OCI-LY7 (cell line): ENCODE data around the gene DNAL4. TPM values are rescaled to one million over a fixed set of nuclear protein-coding genes. Genes with fewer than 3 reads are reported as not detected.

ENCODE experiments used
- BruUV-seq: library from RNA; stranded (reverse); fragments of 400-500 nt; replicated peaks from 2 replicates; lab custom pipeline; 2021; lab: Mats Ljungman, UMichigan
- CTCF ChIA-PET: fragments of 300-600 bp; sonication (Branson Sonifier 250); formaldehyde crosslinking; loops from one replicate; lab custom pipeline; 2022; ENCODE audit warnings: antibody characterized with exemption; ENCODE audit not compliant: unreplicated experiment; lab: Charles Lee
- POLR2A ChIA-PET: fragments of 300-600 bp; sonication (Branson Sonifier 250); formaldehyde crosslinking; loops from one replicate; lab custom pipeline; 2022; ENCODE audit warnings: antibody characterized with exemption; lab: Charles Lee
- DNase-seq: peaks from one replicate; pipeline ENCODE4 v3.0.0-alpha.2; 2015; ENCODE audit warnings: low spot score
- H2AFZ ChIP-seq: fragments of 200-600 bp; sonication (generic), shearing (Covaris generic); 2 replicates; pipeline ENCODE4 v1.6.1; 2014; ENCODE audit warnings: mild to moderate bottlenecking, antibody characterized with exemption, low read length, moderate library complexity
- H3K27ac ChIP-seq: fragments of 200-600 bp; sonication (generic); 2 replicates; pipeline ENCODE4 v1.5.1; 2014; ENCODE audit warnings: mixed run types, low read depth, mild to moderate bottlenecking, moderate library complexity, low read length, inconsistent platforms; ENCODE audit not compliant: poor library complexity, severe bottlenecking
- H3K36me3 ChIP-seq: fragments of 200-600 bp; sonication (generic); 2 replicates; pipeline ENCODE4 v1.6.1; 2014; ENCODE audit warnings: mild to moderate bottlenecking, antibody characterized with exemption, low read length, moderate library complexity, mixed read lengths; ENCODE audit not compliant: insufficient read depth
- H3K4me1 ChIP-seq: fragments of 200-600 bp; sonication (generic); 2 replicates; pipeline ENCODE4 v1.5.1; 2014; ENCODE audit warnings: mild to moderate bottlenecking, low read length; ENCODE audit not compliant: insufficient read depth, poor library complexity, severe bottlenecking
- H3K4me2 ChIP-seq: fragments of 200-600 bp; sonication (generic); 2 replicates; pipeline ENCODE4 v1.6.1; 2014; ENCODE audit warnings: mild to moderate bottlenecking, low read length
- H3K4me3 ChIP-seq: fragments of 200-600 bp; sonication (generic); 2 replicates; pipeline ENCODE4 v1.5.1; 2014; ENCODE audit warnings: mild to moderate bottlenecking, low read depth, low read length; ENCODE audit not compliant: poor library complexity, severe bottlenecking
- H3K79me2 ChIP-seq: fragments of 200-600 bp; sonication (generic); 2 replicates; pipeline ENCODE4 v1.6.1; 2016; ENCODE audit warnings: low read depth, mild to moderate bottlenecking, low read length, moderate library complexity, mixed read lengths; ENCODE audit not compliant: insufficient read depth
- H3K9me2 ChIP-seq: fragments of 200-600 bp; sonication (generic); 2 replicates; pipeline ENCODE4 v1.6.1; 2016; ENCODE audit warnings: mild to moderate bottlenecking, low read length, mixed read lengths; ENCODE audit not compliant: insufficient read depth
- H3K9me3 ChIP-seq: fragments of 200-600 bp; sonication (generic); 2 replicates; pipeline ENCODE4 v1.6.1; 2014; ENCODE audit warnings: mild to moderate bottlenecking, mixed run types, low read length, mixed read lengths
- H4K20me1 ChIP-seq: fragments of 200-600 bp; sonication (generic); 2 replicates; pipeline ENCODE4 v1.6.1; 2014; ENCODE audit warnings: mild to moderate bottlenecking, antibody characterized with exemption, low read length, moderate library complexity, mixed read lengths; ENCODE audit not compliant: insufficient read depth
- CTCF ChIP-seq: fragments of 200-600 bp; sonication (generic); conservative IDR thresholded peaks from 2 replicates; pipeline ENCODE4 v1.5.1; 2014; ENCODE audit warnings: mild to moderate bottlenecking, antibody characterized with exemption, low read length, moderate library complexity, mixed read lengths
- EZH2phosphoT487 ChIP-seq: fragments of 200-600 bp; sonication (generic); IDR thresholded peaks from 2 replicates; pipeline ENCODE4 v1.6.1; 2018; ENCODE audit warnings: low read depth, borderline replicate concordance, mild to moderate bottlenecking, mixed run types, antibody characterized with exemption, low read length, moderate library complexity, mixed read lengths
- intact Hi-C: fragments of 100-400 bp; cut with micrococcal nuclease; formaldehyde crosslinking; loops from one replicate; pipeline ENCODE4 v1.10.0; 2022; ENCODE audit not compliant: unreplicated experiment
- total RNA-seq, 2 experiments: library from RNA; depleted of rRNA in 1 of 2; stranded (reverse); fragments of >200 nt in 1 of 2; shearing (Covaris generic) in 1 of 2; gene quantifications; 2 replicates each; pipeline ENCODE4 v1.2.3, GENCODE V29; 2014 to 2022

Gene DNAL4
- total RNA-seq, 2 experiments from 2014 or later, result 6.6 to 7.1 TPM

GRCh38 chr22:38739300-38740055, 54.5 kb downstream of the DNAL4 start:
- no peak for TF ChIP-seq CTCF
- no peak for TF ChIP-seq EZH2phosphoT487
- no TSS peak for BruUV-seq
- no peaks in the 10 kb centered on the region for H3K79me2 ChIP-seq
- no peaks in the 10 kb centered on the region for H4K20me1 ChIP-seq
- ChIA-PET CTCF (no interaction called here), POLR2A (interaction anchor here (0.6 kb wide), 1 partner anchor 18 kb away, joined by 5 read pairs; no protein-coding TSS in a partner anchor)
- H3K4me1 ChIP-seq, result no peaks in the 10 kb centered on the region
- no peak overlapping the region for H3K4me3 ChIP-seq
- DNase-seq, result no peak
- no peak overlapping the region for H2AFZ ChIP-seq
- no peak overlapping the region for H3K4me2 ChIP-seq
- H3K9me3 ChIP-seq, result no peaks in the 10 kb centered on the region
- intact Hi-C loops, result no loop called here
- no peak overlapping the region for H3K27ac ChIP-seq
- H3K9me2 ChIP-seq, result no peaks in the 10 kb centered on the region
- H3K36me3 ChIP-seq, result peaks cover 94% of the 10 kb centered on the region

GRCh38 chr22:38738475-38739070, 55.4 kb downstream of the DNAL4 start:
- H3K4me2 ChIP-seq, result no peak overlapping the region
- H2AFZ ChIP-seq, result no peak overlapping the region
- H3K79me2 ChIP-seq, result no peaks in the 10 kb centered on the region
- no peaks in the 10 kb centered on the region for H3K4me1 ChIP-seq
- intact Hi-C loops, result no loop called here
- H3K27ac ChIP-seq, result no peak overlapping the region
- H3K4me3 ChIP-seq, result no peak overlapping the region
- no peaks in the 10 kb centered on the region for H3K9me3 ChIP-seq
- no peaks in the 10 kb centered on the region for H4K20me1 ChIP-seq
- no peak for DNase-seq
- H3K9me2 ChIP-seq, result no peaks in the 10 kb centered on the region
- CTCF ChIA-PET, result no interaction called here
- peaks cover 94% of the 10 kb centered on the region for H3K36me3 ChIP-seq
- no TSS peak for BruUV-seq
- POLR2A ChIA-PET, result no interaction called here
- TF ChIP-seq EZH2phosphoT487 (no peak), CTCF (no peak)
